Aorta (tissue), 5 donors: Measurements from ENCODE around the gene OGFR. TPM values are rescaled to one million over a fixed set of nuclear protein-coding genes. Genes with fewer than 3 reads are reported as not detected.

ENCODE experiments used
- ATAC-seq: fragments of 200-7000 bp; cut with Tn5 transposase; one replicate; pipeline ENCODE4 v1.9.1; 2022; ENCODE audit warnings: moderate library complexity; ENCODE audit not compliant: low FRiP score
- DNase-seq, 2 donors: peaks; one replicate each; pipeline ENCODE4 v3.0.0-alpha.2; 2020
- H3K27ac ChIP-seq, 2 donors: one replicate each; pipeline ENCODE4 v1.5.1; 2013; ENCODE audit warnings: low read length in 2 of 2, mild to moderate bottlenecking in 2 of 2, moderate library complexity in 2 of 2, control low read depth in 1 of 2, inconsistent platforms in 1 of 2, low read depth in 1 of 2
- H3K27me3 ChIP-seq, 2 donors: one replicate each; pipeline ENCODE4 v1.6.1; 2013; ENCODE audit warnings: control low read depth in 1 of 2, low read length in 1 of 2, mild to moderate bottlenecking in 1 of 2, moderate library complexity in 1 of 2; ENCODE audit not compliant: insufficient read depth in 2 of 2, control insufficient read depth in 1 of 2
- H3K36me3 ChIP-seq, 2 donors: one replicate each; pipeline ENCODE4 v1.6.1; 2013; ENCODE audit warnings: control low read depth in 1 of 2, low read length in 1 of 2, mild to moderate bottlenecking in 1 of 2; ENCODE audit not compliant: insufficient read depth in 2 of 2, control insufficient read depth in 1 of 2
- H3K4me1 ChIP-seq, 2 donors: one replicate each; pipeline ENCODE4 v1.6.1; 2013; ENCODE audit warnings: low read length in 2 of 2, control low read depth in 1 of 2, mild to moderate bottlenecking in 1 of 2, moderate library complexity in 1 of 2; ENCODE audit not compliant: insufficient read depth in 2 of 2, control insufficient read depth in 1 of 2
- H3K4me3 ChIP-seq, 2 donors: one replicate each; pipeline ENCODE4 v1.5.1; 2013; ENCODE audit warnings: low read length in 2 of 2, control low read depth in 1 of 2, mild to moderate bottlenecking in 1 of 2
- H3K9me3 ChIP-seq: one replicate; pipeline ENCODE4 v1.6.1; 2013; ENCODE audit warnings: mild to moderate bottlenecking, low read length; ENCODE audit not compliant: control insufficient read depth
- WGBS, 2 donors: extraction: QIAGEN DNeasy Blood & Tissue Kit; methylation state at CpG; one replicate each; pipeline ENCODE4 v1.1.7; 2013; 5-methylcytosine and 5-hydroxymethylcytosine counted together
- intact Hi-C, 2 donors: fragments of 100-400 bp; cut with DNase I; formaldehyde crosslinking; loops; one replicate each; pipeline versions ENCODE4 v1.14.2 to v1.15.0; 2022
- polyA plus RNA-seq, 2 donors: library from polyadenylated mRNA; stranded (reverse); fragments of 200-250 nt; gene quantifications; one replicate each; pipeline ENCODE4 v1.2.3, GENCODE V29; 2013
- total RNA-seq, 2 donors: library from RNA; stranded (reverse); fragmentation: NEBNext Ultra II Directional; extraction: Animal tissue kit (Norgen Biotek cat#: 25700); gene quantifications; one replicate each; pipeline ENCODE4 v1.2.1, GENCODE V29; 2021
- donor health status: healthy with polysubstance abuse.
- donor health status: Bipolar disorder and iron deficiency.
- donor health status: DM: no; HTN: no; CAD: no.
- donor health status: DM: no; HTN: no; CAD: no.
- donor health status: DM: yes; HTN: yes; CAD: no.

OGFR gene
- total and polyA plus RNA-seq, 4 donors = 18.5 to 58.8 (median 37.1) TPM

DNA sequence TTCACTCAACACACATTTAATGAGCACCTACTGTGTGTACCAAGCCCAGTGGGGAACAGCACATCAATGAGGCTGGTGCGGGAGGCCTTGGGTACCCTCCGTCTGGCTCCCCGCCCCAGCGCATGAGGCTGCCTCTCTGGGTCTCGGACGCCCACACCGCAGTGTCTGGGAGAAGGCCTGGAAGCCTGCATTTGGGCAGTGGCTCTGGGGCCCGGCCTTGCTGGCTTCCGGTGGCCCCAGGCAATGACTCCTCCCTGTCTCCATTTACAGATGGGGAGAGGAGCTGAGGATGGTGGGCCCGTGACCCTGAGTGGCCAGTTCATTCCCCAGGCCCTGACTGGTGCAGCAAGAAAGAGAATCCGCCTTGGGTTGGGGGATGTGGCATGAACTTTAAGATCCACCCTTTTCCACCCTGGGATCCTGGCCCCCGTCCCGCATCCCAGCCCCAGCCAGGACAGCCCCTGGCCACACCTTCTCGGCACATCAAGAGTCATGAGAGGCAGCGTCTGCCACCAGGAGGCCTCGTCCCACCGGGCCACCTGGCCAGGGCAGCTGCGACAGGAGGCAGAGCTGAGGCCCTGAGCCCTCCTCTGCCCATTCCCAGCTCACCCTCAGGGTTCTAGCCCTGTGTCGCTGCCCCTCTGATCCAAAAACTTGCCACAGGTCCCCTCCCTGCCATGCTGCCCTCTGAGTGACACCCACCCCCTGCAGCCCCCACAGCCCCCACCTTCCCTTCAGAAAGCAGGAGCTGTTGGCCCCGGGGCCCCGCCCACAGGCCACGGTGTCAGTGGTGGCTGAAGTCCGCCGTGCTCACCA is 25.8 kb upstream of the OGFR start:
- H3K4me1 ChIP-seq = no peaks in the 10 kb centered on the region
- H3K36me3 ChIP-seq = no peaks in the 10 kb centered on the region
- no peak overlapping the region for H3K27ac ChIP-seq
- H3K9me3 ChIP-seq = no peaks in the 10 kb centered on the region
- H3K27me3 ChIP-seq = no peaks in the 10 kb centered on the region
- 81 to 82% methylated on average over 24 of the region's 24 CpGs for WGBS, 2 donors
- DNase-seq (no peak), ATAC-seq (no peak)
- intact Hi-C loops = no loop called here
- no peak overlapping the region for H3K4me3 ChIP-seq

DNA sequence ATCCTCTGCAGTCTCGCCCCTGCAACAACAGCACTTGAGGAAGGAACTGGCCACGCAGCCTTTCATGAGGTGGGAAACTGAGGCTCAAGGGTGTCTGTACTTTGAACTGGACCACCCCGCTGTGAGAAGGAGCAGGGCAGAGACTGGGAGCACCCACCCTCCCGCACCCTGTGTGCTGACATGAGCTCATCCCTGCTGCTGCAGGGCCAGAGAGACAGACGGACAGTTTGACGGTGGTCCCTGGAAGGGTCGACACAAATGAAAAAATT is 25.3 kb upstream of the OGFR start:
- no peak for DNase-seq
- Histone ChIP-seq H3K36me3 (no peaks in the 10 kb centered on the region), H3K27me3 (no peaks in the 10 kb centered on the region), H3K4me3 (no peak overlapping the region), H3K4me1 (no peaks in the 10 kb centered on the region), H3K27ac (no peak overlapping the region), H3K9me3 (no peaks in the 10 kb centered on the region)
- ATAC-seq = no peak
- 91% methylated on average over 7 of the region's 7 CpGs for WGBS, 2 donors
- intact Hi-C loops = no loop called here

DNA sequence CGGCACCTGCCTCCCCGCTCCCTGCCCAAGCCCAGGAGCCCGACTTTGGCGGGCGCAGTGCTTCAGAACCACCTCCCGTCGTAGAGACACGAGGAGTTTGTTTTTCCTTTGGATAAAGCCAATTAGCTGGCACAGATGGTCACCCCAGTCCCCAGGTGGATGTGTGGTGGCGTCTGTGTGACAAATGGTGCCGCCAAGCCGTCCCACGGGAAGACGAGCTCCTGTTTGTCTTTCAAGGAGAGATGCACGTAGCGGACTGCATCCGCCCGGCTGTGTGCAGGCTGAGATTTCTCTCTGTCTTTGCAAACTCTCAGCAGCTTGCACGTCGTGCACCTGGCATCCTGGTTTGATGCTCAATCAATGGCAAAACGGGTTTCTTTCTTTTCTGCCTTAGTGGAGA is 24.4 kb upstream of the OGFR start:
- intact Hi-C loops = no loop called here
- ATAC-seq (no peak), DNase-seq (no peak)
- H3K4me3 ChIP-seq = no peak overlapping the region
- H3K27ac ChIP-seq = no peak overlapping the region
- WGBS, 2 donors = 71 to 73% methylated on average over 20 of the region's 20 CpGs
- no peaks in the 10 kb centered on the region for H3K27me3 ChIP-seq
- H3K4me1 ChIP-seq = no peaks in the 10 kb centered on the region
- no peaks in the 10 kb centered on the region for H3K9me3 ChIP-seq
- H3K36me3 ChIP-seq = no peaks in the 10 kb centered on the region

DNA sequence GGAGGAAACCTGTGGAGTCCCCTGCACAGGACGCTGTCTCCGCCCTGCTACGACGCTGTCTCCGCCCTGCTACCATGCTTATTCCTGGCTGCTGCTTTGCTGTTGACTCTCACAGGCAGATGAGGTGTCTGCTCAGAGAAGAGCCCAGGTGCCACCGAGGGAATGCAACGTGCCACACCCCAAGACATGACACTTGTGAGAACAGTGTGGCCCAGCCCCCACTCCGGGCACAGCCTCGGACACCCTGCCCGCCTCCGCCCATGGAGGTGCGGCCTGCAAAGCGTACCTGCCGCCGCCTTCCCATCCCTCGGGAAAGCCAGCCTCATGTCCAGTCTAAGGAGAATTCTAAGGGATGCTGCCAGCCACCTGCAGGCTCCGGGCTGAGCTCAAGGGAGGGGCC is 23.9 kb upstream of the OGFR start:
- DNase-seq = no peak
- ATAC-seq = no peak
- Histone ChIP-seq H3K36me3 (no peaks in the 10 kb centered on the region), H3K4me1 (no peaks in the 10 kb centered on the region), H3K9me3 (no peaks in the 10 kb centered on the region), H3K4me3 (no peak overlapping the region), H3K27me3 (no peaks in the 10 kb centered on the region), H3K27ac (no peak overlapping the region)
- 86% methylated on average over 17 of the region's 17 CpGs for WGBS, 2 donors
- intact Hi-C loops = no loop called here

DNA sequence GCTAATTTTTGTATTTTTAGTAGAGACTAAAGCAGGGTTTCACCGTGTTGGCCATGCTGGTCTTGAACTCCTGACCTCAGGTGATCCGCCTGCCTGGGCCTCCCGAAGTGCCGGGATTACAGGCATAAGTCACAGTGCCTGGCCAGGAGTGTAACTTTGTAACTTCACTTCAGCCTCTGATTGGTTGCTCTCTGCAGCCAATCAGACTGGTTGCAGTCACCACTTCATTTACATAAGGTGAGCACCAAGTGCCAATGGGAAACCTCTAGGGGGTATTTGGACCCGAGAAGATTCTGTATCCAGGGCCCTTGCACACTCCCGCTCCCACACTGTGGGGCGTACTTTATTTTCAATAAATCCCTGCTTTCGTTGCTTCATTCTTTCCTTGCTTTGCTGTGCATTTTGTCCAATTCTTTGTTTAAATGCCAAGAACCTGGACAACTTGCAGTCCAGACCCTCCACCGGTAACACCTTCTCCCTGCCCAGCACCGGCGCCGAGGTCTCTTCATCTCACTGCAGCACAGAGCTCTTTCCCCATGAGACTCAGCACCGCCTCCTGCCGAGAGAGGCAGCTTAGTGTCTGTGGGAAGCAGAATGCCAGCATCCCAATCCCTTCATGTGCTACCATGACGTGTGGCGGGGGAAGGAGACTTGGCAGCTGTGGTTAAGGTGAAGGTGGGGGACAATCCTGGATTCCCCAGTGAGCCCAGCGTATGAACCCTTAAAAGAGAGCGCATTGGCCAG is 22.3 kb upstream of the OGFR start:
- Histone ChIP-seq H3K4me1 (no peaks in the 10 kb centered on the region), H3K9me3 (no peaks in the 10 kb centered on the region), H3K27me3 (no peaks in the 10 kb centered on the region), H3K4me3 (no peak overlapping the region), H3K27ac (no peak overlapping the region), H3K36me3 (no peaks in the 10 kb centered on the region)
- ATAC-seq = no peak
- WGBS, 2 donors = 91 to 92% methylated on average over 18 of the region's 18 CpGs
- intact Hi-C loops = no loop called here
- DNase-seq = no peak

DNA sequence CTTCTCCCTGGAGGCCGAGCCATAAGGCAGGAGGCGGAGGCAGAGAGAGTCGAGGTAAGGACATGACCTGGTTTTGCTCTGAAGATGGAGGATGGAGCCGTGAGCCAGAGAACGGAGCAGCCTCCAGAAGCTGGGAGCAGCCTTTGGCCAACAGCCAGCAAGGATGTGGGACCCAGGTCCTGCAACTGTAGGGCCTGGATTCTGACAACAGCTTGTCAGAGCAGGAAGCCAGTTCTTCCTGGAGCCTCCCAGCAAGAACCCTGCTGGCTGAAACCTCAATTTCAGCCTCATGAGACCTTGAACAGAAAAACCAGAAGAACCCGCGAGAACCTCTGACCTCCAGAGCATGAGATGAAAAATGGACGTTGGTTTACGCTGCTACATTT is 21.7 kb upstream of the OGFR start:
- no peaks in the 10 kb centered on the region for H3K36me3 ChIP-seq
- H3K27ac ChIP-seq = no peak overlapping the region
- no peaks in the 10 kb centered on the region for H3K9me3 ChIP-seq
- intact Hi-C loops = no loop called here
- ATAC-seq = no peak
- H3K4me1 ChIP-seq = no peaks in the 10 kb centered on the region
- no peak for DNase-seq
- no peak overlapping the region for H3K4me3 ChIP-seq
- WGBS, 2 donors = 74 to 76% methylated on average over 9 of the region's 9 CpGs
- H3K27me3 ChIP-seq = no peaks in the 10 kb centered on the region

DNA sequence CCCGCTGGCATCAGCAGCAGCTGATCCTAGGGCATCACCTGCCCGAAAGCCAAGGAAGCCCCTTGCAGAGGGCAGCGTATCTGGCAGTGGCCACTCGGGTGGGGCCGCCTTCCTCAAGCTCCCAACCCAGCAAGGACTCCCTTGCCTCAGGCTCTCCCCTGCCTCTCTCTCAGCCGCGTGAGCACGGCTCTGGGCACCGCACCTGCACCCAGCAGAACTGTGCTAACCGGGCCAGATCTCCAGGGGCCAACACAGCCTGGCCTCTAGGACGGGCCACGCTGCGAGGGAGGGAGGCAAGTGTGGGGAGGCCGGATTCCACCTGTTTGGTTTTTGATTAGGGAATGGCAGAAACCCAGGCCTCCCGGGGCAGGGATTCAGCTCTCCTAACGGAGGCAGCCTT is 20.1 kb upstream of the OGFR start:
- no peaks in the 10 kb centered on the region for H3K9me3 ChIP-seq
- no peak overlapping the region for H3K27ac ChIP-seq
- H3K4me1 ChIP-seq = no peaks in the 10 kb centered on the region
- intact Hi-C loops = no loop called here
- ATAC-seq (no peak), DNase-seq (no peak)
- no peak overlapping the region for H3K4me3 ChIP-seq
- H3K27me3 ChIP-seq = no peaks in the 10 kb centered on the region
- WGBS, 2 donors = 71 to 72% methylated on average over 16 of the region's 16 CpGs
- no peaks in the 10 kb centered on the region for H3K36me3 ChIP-seq

DNA sequence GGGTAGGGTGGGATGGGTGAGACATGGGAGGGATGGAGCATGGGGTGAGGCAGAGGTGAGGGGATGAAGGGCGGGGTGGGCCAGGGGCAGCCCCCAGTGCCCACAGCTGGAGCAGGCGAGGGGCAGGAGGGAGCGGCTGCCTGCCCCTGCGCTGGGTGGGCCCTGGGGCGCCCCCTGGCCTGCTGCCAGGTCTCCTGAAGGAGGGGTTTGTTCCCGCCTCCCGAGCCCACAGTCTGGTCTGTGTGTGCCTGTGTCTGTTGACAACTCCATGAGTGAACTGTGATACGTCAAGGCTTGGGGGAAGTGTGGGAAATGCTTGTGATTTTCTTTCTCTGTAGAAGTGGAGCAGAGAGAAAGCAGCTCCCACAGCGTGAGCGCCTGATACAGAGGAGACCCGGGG is 19.2 kb upstream of the OGFR start:
- WGBS, 2 donors = 51 to 54% methylated on average over 11 of the region's 11 CpGs
- intact Hi-C loops = no loop called here
- H3K9me3 ChIP-seq = no peaks in the 10 kb centered on the region

DNA sequence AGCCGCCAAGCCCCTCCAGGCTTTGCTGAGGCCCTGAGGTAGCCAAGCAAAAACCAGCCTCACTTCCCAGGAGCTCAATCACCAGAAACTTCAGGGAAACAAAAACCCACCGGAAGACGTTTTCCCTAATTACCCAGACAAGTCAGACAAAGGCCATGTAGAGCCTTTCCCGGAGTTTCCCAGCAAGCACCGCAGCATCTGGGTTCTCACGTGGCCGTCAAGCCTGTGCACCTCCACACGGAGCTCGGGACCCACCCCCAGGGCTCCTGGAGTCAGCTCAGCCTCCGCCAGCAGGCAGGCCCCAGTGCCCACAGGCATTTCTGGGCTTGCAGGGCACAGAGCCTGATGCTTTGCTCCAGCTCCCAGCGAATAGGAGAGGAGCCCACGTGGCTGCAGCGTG is 18.5 kb upstream of the OGFR start:
- Histone ChIP-seq H3K4me1 (no peaks in the 10 kb centered on the region), H3K9me3 (no peaks in the 10 kb centered on the region), H3K36me3 (no peaks in the 10 kb centered on the region), H3K27me3 (no peaks in the 10 kb centered on the region), H3K4me3 (no peak overlapping the region), H3K27ac (no peak overlapping the region)
- WGBS, 2 donors = 77 to 80% methylated on average over 12 to 13 of the region's 13 CpGs
- DNase-seq (no peak), ATAC-seq (no peak)
- intact Hi-C loops = no loop called here

More for the DNA sequence above, 19.2 kb upstream of the OGFR start:
- Histone ChIP-seq H3K36me3 (no peaks in the 10 kb centered on the region), H3K4me1 (no peaks in the 10 kb centered on the region), H3K4me3 (no peak overlapping the region), H3K27ac (no peak overlapping the region), H3K27me3 (no peaks in the 10 kb centered on the region)
- DNase-seq = no peak
- ATAC-seq = no peak
